K562 (cell line): ENCODE results near the gene WDR93. TPM values are rescaled to one million over a fixed set of nuclear protein-coding genes. Genes with fewer than 3 reads are reported as not detected.

ENCODE experiments used
- ETV5 ChIP-seq: sonication (generic); formaldehyde crosslinking; IDR thresholded peaks from 2 replicates; pipeline ENCODE4 v1.4.0; 2020; ENCODE audit warnings: low read depth, mild to moderate bottlenecking, missing genetic modification reagents
- GATAD2A ChIP-seq: fragments of 450-650 bp; IDR thresholded peaks from 2 replicates; pipeline ENCODE4 v1.6.1; 2017
- MTF1 ChIP-seq: fragments of 250-450 bp; sonication (Bioruptor Pico); IDR thresholded peaks from 2 replicates; pipeline ENCODE4 v1.9.0; 2021; ENCODE audit warnings: moderate library complexity, mild to moderate bottlenecking, inconsistent platforms, borderline replicate concordance
- NCOR1 ChIP-seq: fragments of 450-650 bp; IDR thresholded peaks from 2 replicates; pipeline ENCODE4 v1.6.1; 2016; ENCODE audit warnings: mild to moderate bottlenecking, moderate library complexity
- NFATC3 ChIP-seq: fragments of 450-650 bp; IDR thresholded peaks from 2 replicates; pipeline ENCODE4 v1.6.1; 2017; ENCODE audit warnings: mild to moderate bottlenecking
- PML ChIP-seq: IDR thresholded peaks from 2 replicates; pipeline ENCODE4 v1.6.1; 2012; ENCODE audit warnings: low read length, inconsistent platforms
- POU5F1 ChIP-seq: fragments of 150-350 bp; IDR thresholded peaks from 2 replicates; pipeline ENCODE4 v1.6.1; 2014; ENCODE audit warnings: borderline replicate concordance, low read length, low read depth, mild to moderate bottlenecking; ENCODE audit not compliant: partially characterized antibody
- SIX5 ChIP-seq, 2 experiments: IDR thresholded peaks; 2 replicates each; pipeline ENCODE4 v1.6.1; 2011; ENCODE audit warnings: low read length in 2 of 2, borderline replicate concordance in 1 of 2, low read depth in 1 of 2, mild to moderate bottlenecking in 1 of 2, moderate library complexity in 1 of 2; ENCODE audit not compliant: insufficient read depth in 1 of 2
- TOE1 ChIP-seq, 2 experiments: fragments of 450-650 bp in 1 of 2; sonication (generic) in 1 of 2; formaldehyde crosslinking in 1 of 2; IDR thresholded peaks; 2 replicates each; pipeline versions ENCODE4 v1.7.1 to v1.8.0; 2016 to 2022; ENCODE audit warnings: borderline replicate concordance in 2 of 2, mild to moderate bottlenecking in 2 of 2, antibody characterized with exemption in 1 of 2, inconsistent platforms in 1 of 2, low read depth in 1 of 2, missing genetic modification reagents in 1 of 2, moderate library complexity in 1 of 2
- XRCC3 ChIP-seq: fragments of 450-650 bp; IDR thresholded peaks from 2 replicates; pipeline ENCODE4 v1.6.1; 2017; ENCODE audit warnings: mild to moderate bottlenecking, moderate library complexity
- ZNF212 ChIP-seq: fragments of 450-650 bp; formaldehyde crosslinking; IDR thresholded peaks from 2 replicates; pipeline ENCODE4 v1.4.0; 2020; ENCODE audit warnings: mild to moderate bottlenecking
- ZNF224 ChIP-seq: sonication (generic); formaldehyde crosslinking; IDR thresholded peaks from 2 replicates; pipeline ENCODE4 v1.8.0; 2022; ENCODE audit warnings: mild to moderate bottlenecking, missing genetic modification reagents
- ZNF75A ChIP-seq: fragments of 450-650 bp; formaldehyde crosslinking; IDR thresholded peaks from 2 replicates; pipeline ENCODE4 v1.4.0; 2020; ENCODE audit warnings: mild to moderate bottlenecking
- ZNF76 ChIP-seq: fragments of 250-450 bp; sonication (Bioruptor Pico); IDR thresholded peaks from 2 replicates; pipeline ENCODE4 v1.4.0; 2020; ENCODE audit warnings: mild to moderate bottlenecking, moderate library complexity, borderline replicate concordance
- ZNF830 ChIP-seq: fragments of 250-450 bp; sonication (Bioruptor Pico); IDR thresholded peaks from 2 replicates; pipeline ENCODE4 v1.5.0; 2021; ENCODE audit warnings: mild to moderate bottlenecking
- polyA plus RNA-seq, 8 experiments: library from polyadenylated mRNA; depleted of rRNA in 4 of 8; stranded (reverse) in 5 of 8; unstranded in 3 of 8; fragments of >200 nt; fragmentation: Nextera tagmentation in 2 of 8; fragmentation: Illumina TruSeq in 1 of 8; extraction: Ambion mirVana in 2 of 8; extraction: Trizol in 1 of 8; gene quantifications; 2 replicates each; pipeline versions ENCODE4 v1.2.1 to v1.2.3, GENCODE V29; 2011 to 2014; ENCODE audit warnings: inconsistent platforms in 1 of 8, missing spikeins in 1 of 8
- total RNA-seq, 7 experiments: library from RNA; depleted of rRNA in 6 of 7; stranded (reverse); fragments of >200 nt in 6 of 7; fragmentation: Illumina TruSeq in 2 of 7; extraction: Trizol in 2 of 7; gene quantifications; 2 replicates each; pipeline versions ENCODE4 v1.2.1 to v1.2.3, GENCODE V29; 2011 to 2021; ENCODE audit warnings: low replicate concordance in 1 of 7
- TF ChIP-seq, protein P1 (sequence below): fragments of 150-350 bp; IDR thresholded peaks from 2 replicates; pipeline ENCODE4 v1.6.1; 2014; ENCODE audit warnings: low read depth, mild to moderate bottlenecking, low read length, borderline replicate concordance
- TF ChIP-seq, protein P2 (sequence below): sonication (generic); IDR thresholded peaks from 2 replicates; pipeline ENCODE4 v1.6.1; 2016
- TF ChIP-seq, protein P3 (sequence below): fragments of 200-400 bp; formaldehyde crosslinking; IDR thresholded peaks from 2 replicates; pipeline ENCODE4 v1.6.1; 2017; ENCODE audit warnings: mild to moderate bottlenecking, low read depth, low read length, moderate library complexity
- TF ChIP-seq, protein P4 (sequence below): sonication (generic); formaldehyde crosslinking; IDR thresholded peaks from 2 replicates; pipeline ENCODE4 v1.4.0; 2020; ENCODE audit warnings: mild to moderate bottlenecking, missing genetic modification reagents

WDR93 gene
- total and polyA plus RNA-seq, 9 of the 15 experiments (the other 6 are each of a cell fraction or from before 2014, with no cell fraction given), result not detected

DNA sequence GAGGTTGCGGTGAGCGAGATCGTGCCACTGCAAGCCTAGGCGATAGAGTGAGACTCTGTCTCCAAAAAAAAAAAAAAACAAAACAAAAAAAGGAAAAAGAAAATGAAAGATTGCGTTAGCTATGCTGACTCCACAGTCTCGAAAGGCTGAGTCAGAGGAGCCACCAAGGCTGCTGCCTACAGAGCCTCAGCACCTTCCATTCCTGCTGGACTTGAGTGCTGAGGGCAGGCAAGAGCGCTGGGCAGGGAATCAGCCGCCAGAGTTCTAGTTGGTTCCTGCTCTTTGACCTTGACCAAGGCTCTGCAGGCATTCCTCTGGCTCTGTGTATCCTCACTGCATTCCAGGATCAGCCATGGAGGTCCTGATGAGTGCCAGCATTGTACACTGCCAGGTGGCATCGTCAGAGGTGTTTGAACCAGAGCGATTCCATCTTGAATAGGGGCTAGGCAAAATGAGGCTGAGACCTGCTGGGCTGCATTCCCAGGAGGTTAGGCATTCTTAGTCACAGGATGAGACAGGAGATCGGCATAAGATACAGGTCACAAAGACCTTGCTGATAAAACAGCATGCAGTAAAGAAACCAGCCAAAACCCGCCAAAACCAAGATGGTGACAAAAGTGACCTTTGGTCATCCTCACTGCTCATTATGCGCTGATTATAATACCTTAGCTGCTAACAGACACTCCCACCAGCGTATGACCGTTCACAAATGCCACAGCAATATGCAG, 91.4 kb downstream of the WDR93 start (continued):
- TF ChIP-seq, protein P1, sequence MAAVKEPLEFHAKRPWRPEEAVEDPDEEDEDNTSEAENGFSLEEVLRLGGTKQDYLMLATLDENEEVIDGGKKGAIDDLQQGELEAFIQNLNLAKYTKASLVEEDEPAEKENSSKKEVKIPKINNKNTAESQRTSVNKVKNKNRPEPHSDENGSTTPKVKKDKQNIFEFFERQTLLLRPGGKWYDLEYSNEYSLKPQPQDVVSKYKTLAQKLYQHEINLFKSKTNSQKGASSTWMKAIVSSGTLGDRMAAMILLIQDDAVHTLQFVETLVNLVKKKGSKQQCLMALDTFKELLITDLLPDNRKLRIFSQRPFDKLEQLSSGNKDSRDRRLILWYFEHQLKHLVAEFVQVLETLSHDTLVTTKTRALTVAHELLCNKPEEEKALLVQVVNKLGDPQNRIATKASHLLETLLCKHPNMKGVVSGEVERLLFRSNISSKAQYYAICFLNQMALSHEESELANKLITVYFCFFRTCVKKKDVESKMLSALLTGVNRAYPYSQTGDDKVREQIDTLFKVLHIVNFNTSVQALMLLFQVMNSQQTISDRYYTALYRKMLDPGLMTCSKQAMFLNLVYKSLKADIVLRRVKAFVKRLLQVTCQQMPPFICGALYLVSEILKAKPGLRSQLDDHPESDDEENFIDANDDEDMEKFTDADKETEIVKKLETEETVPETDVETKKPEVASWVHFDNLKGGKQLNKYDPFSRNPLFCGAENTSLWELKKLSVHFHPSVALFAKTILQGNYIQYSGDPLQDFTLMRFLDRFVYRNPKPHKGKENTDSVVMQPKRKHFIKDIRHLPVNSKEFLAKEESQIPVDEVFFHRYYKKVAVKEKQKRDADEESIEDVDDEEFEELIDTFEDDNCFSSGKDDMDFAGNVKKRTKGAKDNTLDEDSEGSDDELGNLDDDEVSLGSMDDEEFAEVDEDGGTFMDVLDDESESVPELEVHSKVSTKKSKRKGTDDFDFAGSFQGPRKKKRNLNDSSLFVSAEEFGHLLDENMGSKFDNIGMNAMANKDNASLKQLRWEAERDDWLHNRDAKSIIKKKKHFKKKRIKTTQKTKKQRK, result no peak
- TF ChIP-seq TOE1 (IDR thresholded peaks at IDR 0.05; ENCODE audit: borderline replicate concordance), result no peak
- no peak for TF ChIP-seq TOE1 (CRISPR knock-in tag; IDR thresholded peaks at IDR 0.05; ENCODE audit: borderline replicate concordance, low read depth)
- no peak for TF ChIP-seq SIX5 (IDR thresholded peaks at IDR 0.05; ENCODE audit: borderline replicate concordance in 1 of 2, insufficient read depth in 1 of 2, low read depth in 1 of 2, low read length in 2 of 2)
- TF ChIP-seq ZNF75A (CRISPR knock-in tag), result peak; percentile 90
- TF ChIP-seq ZNF830 (CRISPR knock-in tag), result peak; percentile 97
- no peak for TF ChIP-seq NFATC3
- TF ChIP-seq XRCC3, result no peak
- peak; percentile 95 for TF ChIP-seq ZNF212 (CRISPR knock-in tag)
- TF ChIP-seq POU5F1, result no peak
- no peak for TF ChIP-seq GATAD2A
- 0 out of 2 replicates have a peak, but pooled peaks have one; percentile 25 for TF ChIP-seq ETV5 (CRISPR knock-in tag)
- TF ChIP-seq, protein P2, sequence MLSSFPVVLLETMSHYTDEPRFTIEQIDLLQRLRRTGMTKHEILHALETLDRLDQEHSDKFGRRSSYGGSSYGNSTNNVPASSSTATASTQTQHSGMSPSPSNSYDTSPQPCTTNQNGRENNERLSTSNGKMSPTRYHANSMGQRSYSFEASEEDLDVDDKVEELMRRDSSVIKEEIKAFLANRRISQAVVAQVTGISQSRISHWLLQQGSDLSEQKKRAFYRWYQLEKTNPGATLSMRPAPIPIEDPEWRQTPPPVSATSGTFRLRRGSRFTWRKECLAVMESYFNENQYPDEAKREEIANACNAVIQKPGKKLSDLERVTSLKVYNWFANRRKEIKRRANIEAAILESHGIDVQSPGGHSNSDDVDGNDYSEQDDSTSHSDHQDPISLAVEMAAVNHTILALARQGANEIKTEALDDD, result peak; percentile 67; the same call in 1 of the 2 replicates
- TF ChIP-seq PML, result no peak
- TF ChIP-seq MTF1, result peak; percentile 95
- TF ChIP-seq ZNF76 (CRISPR knock-in tag), result peak; percentile 99
- TF ChIP-seq, protein P3, sequence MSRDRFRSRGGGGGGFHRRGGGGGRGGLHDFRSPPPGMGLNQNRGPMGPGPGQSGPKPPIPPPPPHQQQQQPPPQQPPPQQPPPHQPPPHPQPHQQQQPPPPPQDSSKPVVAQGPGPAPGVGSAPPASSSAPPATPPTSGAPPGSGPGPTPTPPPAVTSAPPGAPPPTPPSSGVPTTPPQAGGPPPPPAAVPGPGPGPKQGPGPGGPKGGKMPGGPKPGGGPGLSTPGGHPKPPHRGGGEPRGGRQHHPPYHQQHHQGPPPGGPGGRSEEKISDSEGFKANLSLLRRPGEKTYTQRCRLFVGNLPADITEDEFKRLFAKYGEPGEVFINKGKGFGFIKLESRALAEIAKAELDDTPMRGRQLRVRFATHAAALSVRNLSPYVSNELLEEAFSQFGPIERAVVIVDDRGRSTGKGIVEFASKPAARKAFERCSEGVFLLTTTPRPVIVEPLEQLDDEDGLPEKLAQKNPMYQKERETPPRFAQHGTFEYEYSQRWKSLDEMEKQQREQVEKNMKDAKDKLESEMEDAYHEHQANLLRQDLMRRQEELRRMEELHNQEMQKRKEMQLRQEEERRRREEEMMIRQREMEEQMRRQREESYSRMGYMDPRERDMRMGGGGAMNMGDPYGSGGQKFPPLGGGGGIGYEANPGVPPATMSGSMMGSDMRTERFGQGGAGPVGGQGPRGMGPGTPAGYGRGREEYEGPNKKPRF, result no peak
- TF ChIP-seq, protein P4, sequence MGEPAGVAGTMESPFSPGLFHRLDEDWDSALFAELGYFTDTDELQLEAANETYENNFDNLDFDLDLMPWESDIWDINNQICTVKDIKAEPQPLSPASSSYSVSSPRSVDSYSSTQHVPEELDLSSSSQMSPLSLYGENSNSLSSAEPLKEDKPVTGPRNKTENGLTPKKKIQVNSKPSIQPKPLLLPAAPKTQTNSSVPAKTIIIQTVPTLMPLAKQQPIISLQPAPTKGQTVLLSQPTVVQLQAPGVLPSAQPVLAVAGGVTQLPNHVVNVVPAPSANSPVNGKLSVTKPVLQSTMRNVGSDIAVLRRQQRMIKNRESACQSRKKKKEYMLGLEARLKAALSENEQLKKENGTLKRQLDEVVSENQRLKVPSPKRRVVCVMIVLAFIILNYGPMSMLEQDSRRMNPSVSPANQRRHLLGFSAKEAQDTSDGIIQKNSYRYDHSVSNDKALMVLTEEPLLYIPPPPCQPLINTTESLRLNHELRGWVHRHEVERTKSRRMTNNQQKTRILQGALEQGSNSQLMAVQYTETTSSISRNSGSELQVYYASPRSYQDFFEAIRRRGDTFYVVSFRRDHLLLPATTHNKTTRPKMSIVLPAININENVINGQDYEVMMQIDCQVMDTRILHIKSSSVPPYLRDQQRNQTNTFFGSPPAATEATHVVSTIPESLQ (CRISPR knock-in tag), result no peak
- TF ChIP-seq ZNF224 (CRISPR knock-in tag), result no peak
- TF ChIP-seq NCOR1, result no peak
